ENCODE results near the gene LGR6. TPM values are rescaled to one million over a fixed set of nuclear protein-coding genes. Genes with fewer than 3 reads are reported as not detected.
A peak's percentile ranks its signal among the peaks of the same experiment; 100 is the strongest.
"Not testable (repeated sequence)": the region's sequence is repeated elsewhere in the genome, so short reads cannot be mapped to it uniquely, and the experiment has no call there.

Gene LGR6, protein sequence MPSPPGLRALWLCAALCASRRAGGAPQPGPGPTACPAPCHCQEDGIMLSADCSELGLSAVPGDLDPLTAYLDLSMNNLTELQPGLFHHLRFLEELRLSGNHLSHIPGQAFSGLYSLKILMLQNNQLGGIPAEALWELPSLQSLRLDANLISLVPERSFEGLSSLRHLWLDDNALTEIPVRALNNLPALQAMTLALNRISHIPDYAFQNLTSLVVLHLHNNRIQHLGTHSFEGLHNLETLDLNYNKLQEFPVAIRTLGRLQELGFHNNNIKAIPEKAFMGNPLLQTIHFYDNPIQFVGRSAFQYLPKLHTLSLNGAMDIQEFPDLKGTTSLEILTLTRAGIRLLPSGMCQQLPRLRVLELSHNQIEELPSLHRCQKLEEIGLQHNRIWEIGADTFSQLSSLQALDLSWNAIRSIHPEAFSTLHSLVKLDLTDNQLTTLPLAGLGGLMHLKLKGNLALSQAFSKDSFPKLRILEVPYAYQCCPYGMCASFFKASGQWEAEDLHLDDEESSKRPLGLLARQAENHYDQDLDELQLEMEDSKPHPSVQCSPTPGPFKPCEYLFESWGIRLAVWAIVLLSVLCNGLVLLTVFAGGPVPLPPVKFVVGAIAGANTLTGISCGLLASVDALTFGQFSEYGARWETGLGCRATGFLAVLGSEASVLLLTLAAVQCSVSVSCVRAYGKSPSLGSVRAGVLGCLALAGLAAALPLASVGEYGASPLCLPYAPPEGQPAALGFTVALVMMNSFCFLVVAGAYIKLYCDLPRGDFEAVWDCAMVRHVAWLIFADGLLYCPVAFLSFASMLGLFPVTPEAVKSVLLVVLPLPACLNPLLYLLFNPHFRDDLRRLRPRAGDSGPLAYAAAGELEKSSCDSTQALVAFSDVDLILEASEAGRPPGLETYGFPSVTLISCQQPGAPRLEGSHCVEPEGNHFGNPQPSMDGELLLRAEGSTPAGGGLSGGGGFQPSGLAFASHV
- total RNA-seq (2022) (0.32 and 0.56 TPM in 2 replicates), Bru-seq, nascent RNA (percentile 14 among the genes with signal in this experiment), BruChase-seq, experiment 1, labeled RNA remaining after a 6-hour chase (percentile 13 among the genes with signal in this experiment), BruChase-seq, experiment 2, labeled RNA remaining after a 2-hour chase (percentile 15 among the genes with signal in this experiment)
- long read RNA-seq: 0 reads

DNA sequence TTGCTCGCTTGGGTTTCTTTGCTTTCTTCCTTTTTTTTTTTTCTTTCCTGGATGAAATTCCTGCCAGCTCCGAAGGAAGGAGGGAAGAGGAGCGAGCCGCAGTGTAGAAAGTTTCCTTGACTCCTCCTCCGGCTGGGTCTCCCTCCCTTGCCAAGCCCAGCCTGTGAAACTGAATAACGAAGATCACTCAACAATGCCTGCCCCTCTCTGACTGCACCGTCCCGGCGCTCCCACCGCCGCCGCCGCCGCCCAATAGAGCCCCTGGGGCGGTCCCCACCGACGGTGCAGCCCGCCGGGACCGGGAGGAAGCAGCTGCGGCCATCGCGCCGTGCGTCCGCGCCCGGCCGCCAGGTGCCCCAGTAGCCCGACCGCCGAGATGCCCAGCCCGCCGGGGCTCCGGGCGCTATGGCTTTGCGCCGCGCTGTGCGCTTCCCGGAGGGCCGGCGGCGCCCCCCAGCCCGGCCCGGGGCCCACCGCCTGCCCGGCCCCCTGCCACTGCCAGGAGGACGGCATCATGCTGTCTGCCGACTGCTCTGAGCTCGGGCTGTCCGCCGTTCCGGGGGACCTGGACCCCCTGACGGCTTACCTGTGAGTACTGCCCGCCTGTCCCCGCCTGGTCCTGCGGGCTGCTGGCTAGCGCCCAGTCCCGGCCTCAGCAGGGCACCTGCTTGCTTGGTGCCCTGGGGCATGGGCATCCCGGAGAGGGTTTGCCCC lies at the start of gene LGR6:
TSS of gene LGR6 (plus strand) at position 186 of the 714 bp plus-strand sequence. CDS start at position 377, 191 bp downstream.
- BruUV-seq (replicated peaks): no TSS peak
- H3K27ac Mint-ChIP-seq (ENCODE audit: low read depth, unreplicated experiment): no peak within 1 kb of the TSS
- H3K36me3 Mint-ChIP-seq (ENCODE audit: insufficient read depth, unreplicated experiment): no peaks in the 10 kb centered on the region
- ChIA-PET CTCF (interaction anchor here (0.9 to 21.3 kb wide), 33 partner anchors 9 to 526 kb away, joined by 3 to 954 read pairs (median 9); partner anchors contain the start of gene UBE2T), POLR2A (interaction anchor here (0.9 to 1.8 kb wide), 3 partner anchors 9 to 120 kb away, joined by 3 to 9 read pairs (median 7); no protein-coding TSS in a partner anchor)
- peaks cover 8% of the 10 kb centered on the region for H3K4me1 Mint-ChIP-seq (ENCODE audit: insufficient read depth, unreplicated experiment)
- peaks cover 32% of the 10 kb centered on the region for H3K27me3 Mint-ChIP-seq (ENCODE audit: insufficient read depth, unreplicated experiment)
- intact Hi-C loops (cut with micrococcal nuclease): loop anchor here (1.0 to 2.0 kb wide), 3 partner anchors 43 to 122 kb away; no protein-coding TSS in a partner anchor
- no peak within 1 kb of the TSS for H3K4me3 Mint-ChIP-seq (ENCODE audit: unreplicated experiment)
- H3K9me3 Mint-ChIP-seq (ENCODE audit: unreplicated experiment): no peaks in the 10 kb centered on the region
- TF ChIP-seq, protein P1, sequence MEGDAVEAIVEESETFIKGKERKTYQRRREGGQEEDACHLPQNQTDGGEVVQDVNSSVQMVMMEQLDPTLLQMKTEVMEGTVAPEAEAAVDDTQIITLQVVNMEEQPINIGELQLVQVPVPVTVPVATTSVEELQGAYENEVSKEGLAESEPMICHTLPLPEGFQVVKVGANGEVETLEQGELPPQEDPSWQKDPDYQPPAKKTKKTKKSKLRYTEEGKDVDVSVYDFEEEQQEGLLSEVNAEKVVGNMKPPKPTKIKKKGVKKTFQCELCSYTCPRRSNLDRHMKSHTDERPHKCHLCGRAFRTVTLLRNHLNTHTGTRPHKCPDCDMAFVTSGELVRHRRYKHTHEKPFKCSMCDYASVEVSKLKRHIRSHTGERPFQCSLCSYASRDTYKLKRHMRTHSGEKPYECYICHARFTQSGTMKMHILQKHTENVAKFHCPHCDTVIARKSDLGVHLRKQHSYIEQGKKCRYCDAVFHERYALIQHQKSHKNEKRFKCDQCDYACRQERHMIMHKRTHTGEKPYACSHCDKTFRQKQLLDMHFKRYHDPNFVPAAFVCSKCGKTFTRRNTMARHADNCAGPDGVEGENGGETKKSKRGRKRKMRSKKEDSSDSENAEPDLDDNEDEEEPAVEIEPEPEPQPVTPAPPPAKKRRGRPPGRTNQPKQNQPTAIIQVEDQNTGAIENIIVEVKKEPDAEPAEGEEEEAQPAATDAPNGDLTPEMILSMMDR (IDR thresholded peaks at IDR 0.05; ENCODE audit: unreplicated experiment): no peak
- DNase-seq (ENCODE audit: unreplicated experiment): no peak

DNA sequence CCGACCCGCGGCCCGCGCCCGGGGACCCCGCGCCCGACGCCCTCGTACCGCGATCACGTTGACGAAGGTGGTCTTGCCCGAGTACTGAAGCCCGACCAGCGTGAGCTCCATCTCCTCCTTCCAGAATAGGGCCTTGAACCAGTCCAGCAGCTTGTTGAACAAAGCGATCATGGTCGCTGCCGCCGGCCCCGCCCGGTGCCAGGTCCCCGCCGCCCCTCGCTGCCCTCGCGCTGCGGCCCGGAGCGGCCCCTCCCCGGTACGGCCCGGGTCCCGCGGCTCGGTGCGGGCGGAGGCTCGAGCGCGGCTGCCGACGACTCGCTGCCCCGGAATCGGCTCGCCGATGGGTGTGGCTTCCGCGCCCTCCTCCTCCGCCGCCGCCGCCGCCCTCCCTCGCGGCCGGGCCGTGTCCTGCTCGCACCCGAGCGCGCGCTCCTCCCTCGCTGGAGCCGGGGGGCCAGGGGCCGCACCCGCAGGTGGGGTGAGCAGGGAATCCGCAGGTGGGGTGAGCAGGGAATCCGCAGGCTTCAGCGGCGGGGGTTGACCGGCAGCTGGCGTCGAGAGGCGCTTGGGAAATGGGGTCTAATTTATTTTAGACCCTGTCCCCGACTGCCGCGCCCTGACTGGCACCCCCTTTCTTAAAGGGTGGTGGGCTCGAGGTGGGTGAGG lies 49.1 kb upstream of the LGR6 start, which contains the start of gene ARL8A:
TSS of gene ARL8A (minus strand) at position 336 of the 666 bp plus-strand sequence. CDS start at position 171, 165 bp downstream.
- peak; percentile 72 for DNase-seq (ENCODE audit: unreplicated experiment)
- intact Hi-C loops (cut with micrococcal nuclease): no loop called here
- Mint-ChIP-seq H3K9me3 (ENCODE audit: unreplicated experiment) (no peaks in the 10 kb centered on the region), H3K4me3 (ENCODE audit: unreplicated experiment) (peak within 1 kb of the TSS; percentile 86), H3K27ac (ENCODE audit: low read depth, unreplicated experiment) (peak within 1 kb of the TSS; percentile 86), H3K27me3 (ENCODE audit: insufficient read depth, unreplicated experiment) (no peaks in the 10 kb centered on the region), H3K4me1 (ENCODE audit: insufficient read depth, unreplicated experiment) (peaks cover 12% of the 10 kb centered on the region), H3K36me3 (ENCODE audit: insufficient read depth, unreplicated experiment) (peaks cover 9% of the 10 kb centered on the region)
- no TSS peak for BruUV-seq (replicated peaks)
- TF ChIP-seq, protein P1 (IDR thresholded peaks at IDR 0.05; ENCODE audit: unreplicated experiment): no peak
- ChIA-PET POLR2A (interaction anchor here (0.6 to 3.4 kb wide), 9 partner anchors 10 to 190 kb away, joined by 3 to 14 read pairs (median 6); partner anchors contain the start of gene RNPEP), CTCF (interaction anchor here (1.0 kb wide), 2 partner anchors 9 to 25 kb away, joined by 3 to 6 read pairs; no protein-coding TSS in a partner anchor)

DNA sequence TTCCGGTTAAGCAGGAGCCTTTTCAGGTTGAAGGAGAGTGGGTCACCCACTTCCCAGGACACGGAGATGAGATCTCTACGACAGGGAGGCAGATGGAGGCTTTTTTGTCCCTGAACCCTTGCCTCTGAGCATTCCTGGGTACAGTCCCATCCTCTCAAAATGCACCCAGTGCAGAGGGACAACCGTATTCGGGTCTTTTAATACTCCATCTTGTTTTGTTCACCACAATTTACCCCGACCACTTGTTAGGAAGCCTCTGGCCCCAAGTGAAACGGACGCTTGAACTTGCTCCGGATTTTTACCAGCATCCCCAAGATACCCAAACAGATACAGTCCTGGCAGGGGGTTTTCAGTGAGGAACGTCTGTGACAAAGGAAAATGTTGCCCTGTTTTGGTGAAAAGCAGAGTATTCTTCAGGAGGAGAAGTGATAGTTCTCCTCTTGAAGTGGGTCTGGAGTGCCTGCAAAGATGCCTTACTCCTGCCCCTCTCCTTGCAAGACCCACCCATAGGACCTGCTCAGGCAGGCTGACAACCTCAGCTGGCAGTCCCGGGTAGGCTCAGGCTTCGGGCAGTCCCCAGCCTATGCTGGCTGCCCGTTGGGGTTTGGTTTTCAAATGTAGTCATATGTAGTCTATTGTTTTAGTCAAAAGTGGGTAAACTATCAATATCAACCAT lies 48.4 kb upstream of the LGR6 start:
- peak overlapping the region; percentile 86 for H3K4me3 Mint-ChIP-seq (ENCODE audit: unreplicated experiment)
- no peaks in the 10 kb centered on the region for H3K9me3 Mint-ChIP-seq (ENCODE audit: unreplicated experiment)
- ChIA-PET CTCF (interaction anchor here (0.6 to 4.1 kb wide), 8 partner anchors 9 to 326 kb away, joined by 3 to 40 read pairs (median 4); no protein-coding TSS in a partner anchor), POLR2A (interaction anchor here (1.4 to 3.4 kb wide), 3 partner anchors 110 to 162 kb away, joined by 3 to 14 read pairs (median 12); partner anchors contain the start of gene RNPEP)
- TF ChIP-seq, protein P1 (IDR thresholded peaks at IDR 0.05; ENCODE audit: unreplicated experiment): no peak
- peaks cover 9% of the 10 kb centered on the region for H3K36me3 Mint-ChIP-seq (ENCODE audit: insufficient read depth, unreplicated experiment)
- H3K27ac Mint-ChIP-seq (ENCODE audit: low read depth, unreplicated experiment): peak overlapping the region; percentile 17
- no peak for DNase-seq (ENCODE audit: unreplicated experiment)
- intact Hi-C loops (cut with micrococcal nuclease): no loop called here
- H3K4me1 Mint-ChIP-seq (ENCODE audit: insufficient read depth, unreplicated experiment): peaks cover 12% of the 10 kb centered on the region
- H3K27me3 Mint-ChIP-seq (ENCODE audit: insufficient read depth, unreplicated experiment): no peaks in the 10 kb centered on the region
- TSS peak; percentile 59 for BruUV-seq (replicated peaks)

DNA sequence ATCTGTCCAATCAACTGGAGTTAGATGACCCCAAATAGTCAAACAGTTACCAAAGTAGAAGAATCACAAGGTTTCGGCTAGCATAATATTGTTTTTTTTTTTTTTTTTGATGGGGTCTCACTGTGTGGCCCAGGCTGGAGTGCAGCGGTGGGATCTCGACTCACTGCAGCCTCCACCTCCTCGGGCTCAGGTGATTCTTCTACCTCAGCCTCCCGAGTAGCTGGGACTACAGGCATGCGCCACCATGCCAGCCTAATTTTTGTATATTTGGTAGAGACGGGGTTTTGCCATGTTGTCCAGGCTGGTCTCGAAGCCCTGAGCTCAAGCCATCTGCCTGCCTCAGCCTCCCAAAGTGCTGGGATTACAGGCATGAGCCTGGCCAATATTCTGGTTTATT lies 47.9 kb upstream of the LGR6 start:
- intact Hi-C loops (cut with micrococcal nuclease); BruUV-seq (replicated peaks); DNase-seq (ENCODE audit: unreplicated experiment); POLR2A ChIA-PET; H3K27ac Mint-ChIP-seq (ENCODE audit: low read depth, unreplicated experiment); H3K36me3 Mint-ChIP-seq (ENCODE audit: insufficient read depth, unreplicated experiment); H3K9me3 Mint-ChIP-seq (ENCODE audit: unreplicated experiment); H3K27me3 Mint-ChIP-seq (ENCODE audit: insufficient read depth, unreplicated experiment): not testable (repeated sequence)
- CTCF ChIA-PET: interaction anchor here (0.5 to 4.1 kb wide), 11 partner anchors 9 to 327 kb away, joined by 3 to 40 read pairs (median 3); partner anchors contain the start of gene ELF3
- Mint-ChIP-seq H3K4me3 (ENCODE audit: unreplicated experiment) (peak overlapping the region; percentile 86), H3K4me1 (ENCODE audit: insufficient read depth, unreplicated experiment) (peaks cover 12% of the 10 kb centered on the region)

Measured in MCF 10A (cell line).